ENCODE measurements around the gene NFYC. TPM values are rescaled to one million over a fixed set of nuclear protein-coding genes. Genes with fewer than 3 reads are reported as not detected.

The NFYC gene
- total and polyA plus RNA-seq, 2 of the 8 experiments (the other 6 are each of a cell fraction or from before 2014, with no cell fraction given): 54.1 to 124 TPM

GRCh38 chr1:40706626-40707025 lies 15.1 kb downstream of the NFYC start (continued):
- no peak for TF ChIP-seq CREB1 (IDR thresholded peaks at IDR 0.05)
- TF ChIP-seq SIRT6 (IDR thresholded peaks at IDR 0.05; ENCODE audit: low read length): no peak
- TF ChIP-seq SIX5 (IDR thresholded peaks at IDR 0.05; ENCODE audit: low read depth, low read length): no peak
- TF ChIP-seq MAFK (IDR thresholded peaks at IDR 0.05; ENCODE audit: low read depth, low read length): no peak
